Measurements from ENCODE around the gene CCDC188.
"Not testable (repeated sequence)": the region's sequence is repeated elsewhere in the genome, so short reads cannot be mapped to it uniquely, and the experiment has no call there.

Gene CCDC188

DNA sequence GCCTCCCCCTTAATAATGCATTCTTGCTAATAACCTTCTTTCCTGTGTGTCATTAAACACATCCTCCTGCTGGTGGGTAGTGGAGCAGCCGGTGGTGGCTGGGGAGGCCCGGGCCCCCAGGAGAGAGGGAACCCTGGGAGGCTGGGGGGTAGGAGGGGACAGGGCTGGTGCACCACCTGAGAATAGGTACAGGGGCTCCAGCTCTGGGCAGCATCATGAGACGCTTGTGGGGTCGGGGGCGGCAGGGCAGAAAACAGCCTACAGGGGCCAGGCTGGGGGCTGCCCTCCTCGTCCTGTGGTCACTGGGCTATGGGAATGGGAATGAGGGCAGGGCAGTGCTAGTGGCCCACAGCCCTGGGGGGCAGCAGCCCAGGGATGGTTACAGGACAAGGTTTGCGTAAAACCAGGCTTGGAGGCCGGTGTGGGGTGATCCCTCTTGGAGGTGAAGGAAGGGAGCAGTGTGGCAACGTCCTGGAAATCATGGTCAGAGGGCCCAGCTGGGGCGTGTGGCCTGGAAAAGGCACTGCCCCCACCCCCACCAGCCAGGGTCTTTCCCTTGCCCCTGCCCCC is 18.5 kb upstream of the CCDC188 start:
- no peak for DNase-seq

DNA sequence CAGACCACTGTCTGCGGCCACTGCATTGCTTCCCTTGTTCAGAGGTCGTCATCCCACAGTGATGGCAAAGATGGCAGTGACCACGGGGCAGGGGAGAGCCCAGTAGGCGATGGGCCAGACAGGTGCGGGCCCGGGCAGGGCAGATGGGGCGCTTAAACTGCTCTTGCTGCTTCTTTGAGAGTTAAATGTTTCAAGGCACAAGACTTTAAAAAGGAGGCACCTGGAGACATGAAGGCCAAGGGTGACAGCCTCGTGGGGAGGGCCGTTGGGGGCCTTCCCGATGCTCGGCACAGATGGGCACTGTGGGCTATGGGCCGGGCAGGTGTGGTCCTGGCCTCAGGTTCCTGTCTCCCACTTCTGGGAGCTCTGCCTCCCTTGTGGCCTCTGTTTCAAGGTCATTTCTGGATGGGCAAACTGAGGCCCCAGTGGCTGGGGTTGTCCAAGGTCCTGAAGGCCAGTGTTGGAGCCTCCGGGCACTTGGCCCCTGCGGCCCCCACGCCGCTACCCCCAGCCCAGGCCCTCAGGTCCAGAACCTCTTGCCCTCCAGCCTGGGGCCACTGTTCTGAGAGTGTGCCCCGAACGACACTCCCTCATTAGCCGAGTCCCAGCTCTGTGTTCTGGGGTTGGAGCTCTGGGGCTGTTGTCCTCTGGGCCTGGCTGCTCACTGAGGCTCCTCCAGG is 16.9 kb upstream of the CCDC188 start:
- no peak for DNase-seq

DNA sequence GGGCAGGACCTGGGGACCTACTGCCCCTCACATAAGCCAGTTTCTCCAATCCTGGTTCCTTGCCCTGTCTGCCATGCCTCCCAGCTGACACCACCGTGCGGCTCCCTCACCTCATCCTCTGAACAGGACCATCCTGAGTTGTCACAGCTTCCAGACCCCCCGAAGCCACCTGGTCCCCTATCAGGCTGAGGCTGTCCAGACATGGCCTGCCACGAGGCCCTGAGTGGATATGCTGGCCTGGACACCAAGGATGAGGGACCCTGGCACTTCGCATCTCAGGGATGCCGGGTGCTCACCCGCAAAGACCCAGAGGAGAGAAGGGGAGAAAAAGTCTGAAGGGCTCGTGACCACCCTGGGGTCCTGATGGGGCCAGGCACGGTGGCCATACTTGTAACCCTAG is 15.8 kb upstream of the CCDC188 start:
- no peak for DNase-seq

DNA sequence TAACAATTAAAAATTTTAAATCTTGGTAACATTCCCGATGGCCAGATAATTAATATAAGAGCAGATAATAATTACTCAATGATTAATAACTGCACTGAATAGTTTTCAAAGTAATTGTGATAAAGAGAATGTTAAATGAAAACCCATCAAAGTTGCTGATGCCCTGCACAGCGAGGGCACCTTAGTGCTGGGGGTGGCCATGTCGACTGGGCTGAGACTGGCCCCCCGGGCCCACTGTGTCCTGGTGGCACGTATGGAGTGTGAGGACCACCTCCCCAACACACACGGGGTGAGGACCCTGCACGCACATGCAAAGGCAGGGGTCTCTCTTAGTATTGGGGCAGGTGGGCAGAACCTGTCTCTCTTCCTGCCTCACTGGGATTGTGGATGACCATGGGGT is 15.1 kb upstream of the CCDC188 start:
- DNase-seq, result no peak

DNA sequence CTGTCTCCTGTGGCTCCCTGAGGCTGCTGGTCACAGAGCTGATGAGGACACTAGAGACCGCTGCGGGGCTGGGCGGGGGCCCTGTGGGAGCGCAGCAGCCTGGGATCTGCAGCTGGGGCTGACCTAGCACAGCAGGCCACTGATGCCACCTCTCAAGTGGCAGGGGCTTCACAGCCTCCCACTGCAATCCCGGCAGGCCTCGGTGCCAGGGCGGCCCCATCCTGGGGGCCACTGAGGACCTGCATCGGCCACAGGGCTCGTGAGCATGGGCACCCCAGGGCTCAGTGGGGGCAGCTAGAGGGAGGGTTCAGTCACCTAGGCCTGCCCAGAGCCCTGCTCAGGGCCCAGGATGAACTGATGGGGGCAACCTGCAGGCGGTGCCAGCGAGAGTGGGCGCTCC is 14.6 kb upstream of the CCDC188 start:
- DNase-seq, result no peak

DNA sequence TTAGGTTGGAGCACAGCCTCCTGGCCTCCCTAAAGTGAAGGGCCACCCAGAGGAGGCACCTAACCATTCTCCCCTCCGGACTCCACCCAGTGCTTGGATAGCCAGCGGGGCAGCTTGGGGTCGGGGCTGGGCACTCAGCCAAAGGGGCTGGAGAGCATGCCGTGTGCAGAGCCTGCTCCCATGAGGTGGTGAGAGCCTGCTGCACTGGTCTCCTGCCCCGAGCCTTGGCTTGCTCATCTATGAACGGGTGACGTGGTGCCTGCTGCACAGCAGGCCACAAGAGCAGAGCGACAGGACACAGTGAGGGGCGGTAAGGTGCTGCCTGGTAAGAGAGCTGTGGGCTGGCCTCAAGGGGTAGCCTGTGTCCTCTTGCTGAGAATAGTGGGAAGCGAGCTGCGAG is 14.0 kb upstream of the CCDC188 start:
- DNase-seq, result no peak

DNA sequence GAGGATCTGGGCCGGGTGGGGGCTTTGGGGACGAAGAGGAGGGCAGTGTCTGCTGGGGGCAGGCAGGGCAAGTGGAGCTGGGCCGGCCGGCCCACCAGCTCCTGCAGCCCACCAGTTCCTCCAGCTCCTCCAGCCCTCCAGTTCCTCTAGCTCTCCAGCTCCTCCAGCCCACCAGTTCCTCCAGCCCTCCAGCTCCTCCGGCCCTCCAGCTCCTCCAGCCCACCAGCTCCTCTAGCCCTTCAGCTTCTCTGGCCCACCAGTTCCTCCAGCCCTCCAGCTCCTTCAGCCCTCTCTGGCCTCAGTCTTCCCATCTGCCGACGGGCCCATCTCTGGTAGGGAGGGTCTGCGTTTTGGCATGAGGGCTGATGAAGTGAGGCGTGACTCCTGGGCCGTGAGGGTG is 9.2 kb upstream of the CCDC188 start:
- DNase-seq, result no peak

DNA sequence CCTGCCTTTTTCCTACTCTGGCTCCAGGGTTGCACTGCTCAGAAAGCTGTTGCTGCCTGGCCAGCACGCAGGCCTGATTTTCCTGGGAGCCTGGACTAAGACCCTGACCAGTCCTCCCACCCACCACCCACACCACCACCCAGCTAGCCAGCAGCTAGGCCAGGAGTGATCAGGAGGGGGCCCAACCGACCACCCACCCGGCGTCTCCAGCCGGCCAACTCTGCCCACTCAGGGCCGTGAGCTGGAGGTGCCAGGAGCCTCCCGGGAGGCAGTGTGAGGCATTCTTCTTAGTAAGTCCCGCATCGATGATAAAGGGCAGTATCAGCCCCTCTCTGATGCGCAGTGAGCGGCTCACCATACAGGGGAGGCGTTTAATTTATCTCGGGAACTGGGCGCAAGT is 8.7 kb upstream of the CCDC188 start:
- not testable (repeated sequence) for DNase-seq

DNA sequence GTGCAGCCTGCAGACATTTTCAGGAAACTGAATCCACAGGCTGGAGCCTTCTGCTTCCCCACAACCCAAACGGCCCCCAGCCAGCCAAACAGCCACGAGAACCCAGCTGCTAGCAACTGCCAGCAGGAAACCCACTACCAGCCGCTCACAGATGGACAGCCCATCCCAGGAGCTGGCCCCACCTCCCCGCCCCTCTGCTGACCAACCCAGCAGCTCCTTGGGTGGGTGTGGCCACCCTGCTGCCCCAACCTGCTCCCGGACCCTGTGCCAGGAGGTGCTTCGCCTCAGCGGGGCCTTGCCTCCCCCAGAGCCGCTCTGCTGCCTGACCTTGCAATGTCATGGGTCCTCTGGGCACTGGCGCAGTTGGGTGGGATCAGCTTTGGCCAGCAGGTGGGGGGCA is 8.2 kb upstream of the CCDC188 start:
- no peak for DNase-seq

DNA sequence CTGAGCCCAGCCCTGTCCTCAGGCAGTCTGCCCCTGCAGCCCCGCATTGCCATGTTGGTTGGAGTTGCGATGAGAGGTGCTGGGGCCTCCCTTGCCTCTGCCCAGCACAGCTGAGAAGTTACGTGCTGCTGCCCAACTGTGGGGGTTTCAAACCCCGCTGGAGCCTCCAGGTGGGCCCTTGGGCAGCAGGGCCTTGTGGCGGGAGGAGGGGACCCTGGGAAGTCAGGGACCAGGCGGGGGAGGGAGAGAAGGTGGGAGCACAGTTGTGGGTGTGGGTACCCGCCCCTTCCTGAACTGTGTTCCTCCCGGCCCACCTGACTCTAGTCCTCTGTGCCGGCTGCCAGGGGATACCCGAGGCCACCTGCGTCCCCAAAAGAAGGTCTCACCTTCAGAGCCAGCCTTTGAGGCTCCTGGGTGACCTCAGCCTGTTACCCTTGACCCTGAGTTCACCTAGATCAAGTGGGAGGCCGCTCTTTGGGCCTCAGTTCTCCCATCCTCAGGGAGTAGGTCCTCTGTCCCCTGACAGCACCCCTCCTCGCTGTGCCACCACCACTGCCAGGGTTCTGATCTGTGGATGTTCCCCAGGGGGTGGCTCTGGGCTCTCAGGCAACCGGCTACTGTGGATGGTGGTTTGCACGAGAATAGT is 7.7 kb upstream of the CCDC188 start:
- no peak for DNase-seq

DNA sequence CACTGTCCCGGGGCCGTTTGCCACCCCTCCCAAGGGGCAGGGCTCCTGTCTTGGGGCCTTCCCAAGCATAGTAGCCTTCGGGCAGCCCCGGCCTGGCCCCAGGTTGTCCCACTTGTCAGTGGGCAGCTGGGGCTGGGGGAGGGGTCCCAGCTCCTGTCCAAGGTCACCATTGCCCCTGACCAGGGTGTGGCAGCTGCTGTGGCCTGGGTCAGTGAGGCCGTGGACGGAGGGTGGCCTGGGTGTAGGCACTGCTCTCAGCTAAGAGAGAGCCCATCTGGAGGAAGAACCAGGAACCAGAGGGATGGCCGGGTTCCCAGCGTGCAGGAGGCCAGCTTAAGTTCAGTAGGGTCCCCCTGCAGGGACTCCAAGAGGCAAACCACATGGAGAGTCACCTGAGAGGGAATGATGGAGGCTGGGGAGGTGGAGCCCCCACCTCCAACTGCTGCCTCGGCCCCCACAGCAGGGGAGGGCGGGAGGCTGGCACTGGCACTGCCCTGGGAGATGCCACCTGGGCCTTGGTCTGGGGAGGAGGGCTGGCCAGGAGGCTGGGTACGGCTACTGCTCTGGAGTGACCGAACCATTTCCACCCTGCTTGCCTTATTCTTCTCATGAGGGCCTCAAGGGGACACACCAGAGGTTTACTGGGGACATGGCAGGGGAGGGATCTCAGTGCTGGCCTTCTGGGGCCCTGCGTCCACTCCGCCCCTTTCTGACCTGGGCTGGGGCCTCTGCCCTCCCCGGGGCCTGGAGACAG is 6.8 kb upstream of the CCDC188 start:
- DNase-seq, result no peak

DNA sequence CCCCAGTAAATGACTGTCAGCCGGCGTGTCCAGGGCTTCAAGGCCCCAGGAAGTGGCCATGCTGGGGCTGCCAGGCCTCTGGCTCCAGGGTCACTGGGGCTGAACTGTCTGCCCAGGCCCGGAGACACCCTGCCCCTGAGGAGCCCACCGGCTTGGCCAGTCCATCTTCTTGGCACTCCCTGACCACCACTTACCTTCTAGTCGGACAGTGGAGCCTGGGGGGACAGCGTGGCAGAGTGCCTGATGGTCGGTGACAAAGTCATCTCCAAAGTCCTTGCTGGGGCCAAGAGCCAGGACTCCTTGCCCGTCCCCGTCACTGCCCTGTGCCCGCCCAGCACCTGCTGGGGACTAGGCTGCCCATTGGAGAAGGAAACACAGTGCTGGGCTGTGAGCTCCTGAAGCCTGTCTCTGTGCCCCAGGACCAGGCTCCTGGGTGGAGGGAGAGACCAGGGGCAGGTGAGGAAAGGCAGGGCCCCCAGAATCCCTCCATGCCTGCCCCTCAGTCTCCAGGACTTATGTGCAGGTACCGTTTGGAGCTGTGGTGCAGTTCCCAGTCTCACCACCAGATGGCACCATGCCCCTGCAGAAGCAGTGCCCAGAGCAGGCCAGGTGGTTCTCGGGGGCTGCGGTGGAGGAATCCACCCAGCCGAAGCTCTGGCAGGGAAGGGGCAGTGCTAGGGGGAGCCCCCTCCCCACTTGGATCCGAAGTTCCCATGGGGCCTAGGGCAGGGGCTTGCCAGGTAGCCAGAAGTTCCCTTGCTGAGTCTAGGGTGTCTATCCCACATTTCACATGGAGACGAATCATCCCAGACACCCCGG is 6.0 kb upstream of the CCDC188 start:
- peak; percentile 53 for DNase-seq

DNA sequence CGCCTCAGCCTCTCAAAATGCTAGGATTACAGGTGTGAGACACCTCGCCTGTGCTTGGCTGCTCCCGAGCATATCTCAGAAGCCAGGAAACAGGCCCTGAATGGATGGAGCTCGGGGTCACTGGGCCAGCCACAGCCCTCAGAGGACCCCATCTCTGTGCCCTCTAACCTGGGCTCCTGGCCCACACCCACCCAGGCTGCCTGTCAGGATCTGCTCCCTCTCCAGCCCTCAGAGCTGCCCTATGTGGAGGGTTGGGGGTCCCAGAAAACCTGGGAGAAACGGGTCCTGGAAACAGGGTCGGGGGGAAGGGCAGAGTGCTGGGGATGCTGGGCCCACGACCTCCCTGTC is 5.2 kb upstream of the CCDC188 start:
- no peak for DNase-seq

DNA sequence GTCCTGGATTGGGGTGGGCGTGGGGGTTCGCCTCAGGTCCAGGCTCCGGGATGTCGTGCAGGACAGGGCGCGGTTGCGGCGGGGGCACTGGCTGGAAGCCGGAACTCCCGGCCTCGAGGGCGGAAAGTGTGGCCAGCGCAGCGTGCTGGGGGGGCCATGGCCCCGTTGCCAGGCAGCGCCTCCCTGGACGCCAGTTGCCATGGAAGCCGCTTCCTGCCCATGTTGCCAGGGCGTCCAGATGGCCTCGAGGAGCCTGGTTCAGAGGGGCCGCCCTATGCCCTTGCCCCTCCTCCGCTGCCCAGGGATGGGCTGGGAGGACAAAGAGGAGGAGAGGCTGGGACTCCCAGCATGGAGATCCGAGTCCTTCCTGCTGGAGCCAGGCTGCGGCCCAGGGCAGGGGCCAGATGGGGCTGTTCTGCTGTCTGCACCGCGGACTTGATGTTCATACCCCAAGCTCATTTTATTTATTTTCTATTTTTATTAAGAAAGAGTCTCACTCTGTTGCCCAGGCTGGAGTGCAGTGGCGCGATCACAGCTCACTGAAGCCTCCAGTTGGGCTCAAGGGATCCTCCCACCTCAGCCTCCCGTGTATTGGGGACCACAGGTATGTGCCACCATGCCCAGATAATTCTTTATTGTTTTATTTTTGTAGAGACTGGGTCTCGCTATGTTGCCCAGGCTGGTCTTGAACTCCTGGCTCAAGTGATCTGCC is 4.6 kb upstream of the CCDC188 start:
- no peak for DNase-seq

DNA sequence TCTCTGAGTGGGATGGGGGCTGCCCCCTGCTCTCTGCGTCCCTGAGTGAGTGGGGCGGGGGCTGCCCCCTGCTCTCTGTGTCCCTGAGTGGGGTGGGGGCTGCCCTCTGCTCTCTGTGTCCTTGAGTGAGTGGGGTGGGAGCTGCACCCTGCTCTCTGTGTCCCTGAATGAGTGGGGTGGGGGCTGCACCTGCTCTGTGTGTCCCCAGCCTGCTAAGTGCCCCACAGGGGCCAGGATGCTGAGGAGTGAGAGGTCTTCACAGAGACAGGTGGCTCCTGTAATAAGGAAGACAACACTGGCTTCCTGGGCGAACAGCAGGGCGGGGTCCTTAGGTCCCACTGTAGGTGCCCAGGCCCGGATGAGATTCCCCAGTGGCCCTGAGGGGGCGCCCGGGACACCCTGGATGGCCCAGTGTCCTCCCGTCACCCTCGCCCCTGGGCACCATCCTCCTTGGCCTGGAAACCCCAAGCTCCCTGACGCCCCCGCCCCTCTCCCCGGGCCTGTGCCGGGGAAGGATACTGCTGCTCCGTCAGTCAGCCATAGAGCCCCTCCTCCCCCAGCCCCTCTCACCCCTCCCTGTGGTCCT is 3.8 kb upstream of the CCDC188 start:
- DNase-seq, result no peak

DNA sequence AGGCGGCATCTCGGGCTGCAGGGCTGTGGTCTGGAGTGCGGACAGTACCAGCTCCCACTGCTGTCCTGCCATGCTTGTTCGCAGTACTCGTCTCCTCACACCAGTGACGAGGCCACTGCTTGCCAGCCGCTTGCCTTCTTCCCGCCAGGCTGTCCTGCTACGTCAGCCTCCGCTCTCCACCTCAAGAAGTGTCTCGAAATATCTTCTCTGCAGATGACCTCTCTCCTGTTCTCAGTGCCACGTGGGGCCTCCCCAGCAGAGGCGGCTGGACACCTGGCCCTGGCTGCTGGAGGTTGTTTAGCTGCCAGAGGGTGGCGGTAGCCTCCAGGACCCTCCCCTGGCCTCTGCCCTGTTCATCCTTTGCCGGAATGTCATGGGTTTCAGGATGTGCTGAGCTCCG is 3.1 kb upstream of the CCDC188 start:
- no peak for DNase-seq

DNA sequence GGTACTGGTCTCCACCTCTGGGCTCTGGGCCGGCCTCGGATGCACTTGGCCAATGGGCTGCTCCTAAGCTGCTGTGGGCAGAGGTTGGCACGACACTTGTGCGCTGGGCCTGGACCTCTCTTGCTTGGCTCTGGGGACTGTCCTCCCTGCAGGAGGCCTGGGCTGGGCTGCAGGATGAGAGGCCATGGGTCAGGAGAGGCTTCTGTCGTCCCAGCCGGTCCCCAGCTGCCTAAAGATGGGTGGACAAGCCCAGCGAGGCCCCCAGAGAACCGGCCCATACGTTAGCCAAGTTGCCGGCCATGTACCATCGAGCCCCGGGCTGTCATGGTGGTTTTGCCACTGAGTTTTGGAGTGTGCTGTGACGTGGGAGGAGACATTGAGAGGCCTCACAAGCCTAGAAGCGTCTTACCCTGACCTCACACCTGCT is 1.6 kb upstream of the CCDC188 start:
- no peak for DNase-seq

DNA sequence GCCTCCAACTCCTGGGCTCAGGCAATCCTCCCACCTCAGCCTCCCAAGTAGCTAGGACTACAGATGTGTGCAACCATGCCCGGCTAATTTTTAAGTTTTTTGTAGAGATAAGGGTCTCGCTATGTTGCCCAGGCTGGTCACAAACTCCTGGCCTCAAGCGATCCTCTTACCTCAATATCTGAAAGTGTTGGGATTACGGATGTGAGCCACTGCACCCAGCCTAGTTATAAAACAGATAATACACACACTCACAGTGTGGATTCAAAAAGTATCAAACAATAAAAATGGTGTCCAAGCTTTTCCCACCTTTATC is 377 bp upstream of the CCDC188 start:
- DNase-seq, result no peak

DNA sequence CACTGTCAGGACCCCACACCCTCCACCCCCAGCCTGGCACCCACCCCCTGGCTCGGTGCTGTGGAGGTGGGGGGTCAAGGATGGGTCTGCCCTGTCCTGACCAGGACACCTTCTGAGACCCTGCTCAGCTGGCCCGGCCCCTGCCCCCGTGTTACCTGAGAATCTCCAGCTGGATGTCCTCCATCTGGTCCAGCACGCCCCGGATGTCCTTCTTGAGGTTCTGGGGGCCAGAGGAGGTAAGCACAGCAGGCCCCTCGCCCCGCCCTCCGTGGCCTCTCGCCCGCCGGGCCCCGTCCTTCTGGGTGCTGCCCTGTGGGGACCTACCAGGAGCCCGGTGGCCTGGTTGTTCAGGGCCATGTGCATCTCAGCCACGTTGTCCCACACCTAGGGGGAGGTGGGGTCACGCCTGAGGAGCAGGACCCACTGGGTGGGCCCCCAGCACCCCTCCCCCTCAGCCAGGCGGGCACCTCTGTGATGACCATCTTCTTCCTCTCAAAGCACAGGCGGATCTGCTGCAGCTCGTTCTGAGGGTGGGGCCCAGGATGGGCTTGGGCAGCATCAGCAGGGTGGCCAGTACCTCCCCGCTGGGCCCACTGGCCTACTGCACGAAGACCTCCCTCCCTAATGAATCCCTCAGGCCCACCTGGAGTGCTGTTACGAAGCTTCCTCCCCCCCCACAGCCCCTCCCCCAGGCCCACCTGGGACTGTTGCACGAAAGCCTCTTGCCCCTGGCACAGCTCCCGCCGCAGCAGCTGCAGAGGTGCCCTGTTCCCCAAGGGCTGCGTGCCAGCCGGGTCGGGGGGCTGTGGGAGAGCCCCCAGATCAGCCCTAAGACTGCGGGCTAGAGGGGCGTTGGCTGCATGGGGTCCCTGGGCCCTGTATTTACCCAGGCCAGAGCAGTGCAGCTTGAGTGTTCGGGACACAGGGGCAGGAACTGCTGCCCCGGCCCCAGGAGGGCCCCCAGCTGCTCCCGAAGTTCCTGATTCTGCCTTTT is 1.3 kb downstream of the CCDC188 start:
- DNase-seq, result no peak

DNA sequence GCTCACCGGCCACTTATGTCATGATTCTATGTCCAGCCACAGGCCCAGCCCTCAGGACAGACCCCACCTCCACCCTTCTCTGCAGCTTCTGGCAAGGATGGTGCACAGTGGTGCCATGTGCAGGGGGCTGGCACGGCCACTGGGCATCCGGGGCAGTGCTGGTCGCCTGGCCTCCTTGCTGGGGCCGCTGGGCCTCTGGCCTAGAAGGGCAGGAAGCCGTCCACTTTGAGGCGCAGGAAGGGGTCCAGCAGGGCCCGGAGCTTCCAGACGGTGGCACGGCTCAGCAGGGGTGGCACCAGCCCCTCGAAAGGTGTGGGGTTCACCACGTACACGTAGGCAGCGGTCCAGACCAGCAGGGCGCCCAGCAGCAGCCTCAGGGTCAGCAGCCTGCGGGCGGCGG is 2.4 kb downstream of the CCDC188 start:
- no peak for DNase-seq
